SK-N-SH treated with all-trans-retinoic acid at 6 μM for 48 hours (cell line): ENCODE measurements around the gene ZMIZ1.

ENCODE experiments used
- ARNTL ChIP-seq: fragments of 450-650 bp; formaldehyde crosslinking; IDR thresholded peaks from 2 replicates; pipeline ENCODE4 v1.5.0; 2020; ENCODE audit warnings: low read depth, mild to moderate bottlenecking, moderate library complexity, borderline replicate concordance
- BACH2 ChIP-seq: fragments of 250-450 bp; sonication (Bioruptor Pico); IDR thresholded peaks from 2 replicates; pipeline ENCODE4 v1.9.0; 2021; ENCODE audit warnings: mild to moderate bottlenecking, borderline replicate concordance
- CSDC2 ChIP-seq: fragments of 250-450 bp; sonication (Bioruptor Pico); IDR thresholded peaks from 2 replicates; pipeline ENCODE4 v1.5.0; 2020; ENCODE audit warnings: mild to moderate bottlenecking, moderate library complexity
- ISL1 ChIP-seq: fragments of 250-450 bp; sonication (Bioruptor Pico); IDR thresholded peaks from 2 replicates; pipeline ENCODE4 v2.1.2; 2022; ENCODE audit warnings: mild to moderate bottlenecking, moderate library complexity
- OSR1 ChIP-seq: fragments of 250-450 bp; sonication (Bioruptor Pico); IDR thresholded peaks from 2 replicates; pipeline ENCODE4 v1.8.0; 2022; ENCODE audit warnings: moderate library complexity, mild to moderate bottlenecking, inconsistent platforms
- POU6F1 ChIP-seq: fragments of 250-450 bp; sonication (Bioruptor Pico); IDR thresholded peaks from 2 replicates; pipeline ENCODE4 v1.8.0; 2021; ENCODE audit warnings: low read depth, mild to moderate bottlenecking, moderate library complexity, borderline replicate concordance
- RARB ChIP-seq: fragments of 250-450 bp; sonication (Bioruptor Pico); IDR thresholded peaks from 2 replicates; pipeline ENCODE4 v1.8.0; 2021; ENCODE audit warnings: mild to moderate bottlenecking, moderate library complexity
- SNAI2 ChIP-seq: fragments of 250-450 bp; sonication (Bioruptor Pico); IDR thresholded peaks from 2 replicates; pipeline ENCODE4 v1.5.0; 2020; ENCODE audit warnings: mild to moderate bottlenecking, moderate library complexity
- TSHZ2 ChIP-seq: fragments of 250-450 bp; sonication (Bioruptor Pico); IDR thresholded peaks from 2 replicates; pipeline ENCODE4 v1.5.0; 2020; ENCODE audit warnings: mild to moderate bottlenecking, moderate library complexity
- ZFP3 ChIP-seq: fragments of 250-450 bp; sonication (Bioruptor Pico); IDR thresholded peaks from 2 replicates; pipeline ENCODE4 v1.5.0; 2020; ENCODE audit warnings: mild to moderate bottlenecking, moderate library complexity
- ZNF565 ChIP-seq: fragments of 450-650 bp; formaldehyde crosslinking; conservative IDR thresholded peaks from 2 replicates; pipeline ENCODE4 v1.5.0; 2020; ENCODE audit warnings: low read depth, mild to moderate bottlenecking, moderate library complexity
- ZNF8 ChIP-seq: fragments of 450-650 bp; formaldehyde crosslinking; IDR thresholded peaks from 2 replicates; pipeline ENCODE4 v1.5.0; 2020; ENCODE audit warnings: mild to moderate bottlenecking, moderate library complexity
- TF ChIP-seq, protein P1 (sequence below): fragments of 250-450 bp; sonication (Bioruptor Pico); IDR thresholded peaks from 2 replicates; pipeline ENCODE4 v1.8.0; 2020; ENCODE audit warnings: mild to moderate bottlenecking, moderate library complexity, borderline replicate concordance
- TF ChIP-seq, protein P2 (sequence below): fragments of 250-450 bp; sonication (Bioruptor Pico); IDR thresholded peaks from 2 replicates; pipeline ENCODE4 v1.5.1; 2020; ENCODE audit warnings: low read depth, mild to moderate bottlenecking, moderate library complexity

DNA sequence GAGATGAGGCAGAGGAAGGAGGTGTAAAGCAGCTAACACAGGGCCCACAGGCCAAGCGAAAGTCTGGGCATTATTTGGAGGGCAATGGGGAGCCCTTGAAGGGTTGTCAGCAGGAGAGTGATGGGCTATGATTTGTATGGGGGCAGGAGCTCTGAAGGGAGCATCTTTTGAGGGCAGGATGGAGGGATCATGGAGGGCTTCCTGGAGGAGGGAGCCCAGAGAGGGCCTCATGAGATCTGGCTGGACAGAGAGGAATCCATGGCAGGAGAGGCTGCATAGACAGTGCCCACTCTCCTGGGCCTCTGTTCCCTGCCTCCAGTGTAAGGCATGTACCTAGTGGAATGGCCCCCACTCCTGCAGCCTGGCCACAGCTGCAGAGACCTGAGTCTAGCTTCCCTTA, 141.9 kb downstream of the ZMIZ1 start:
- TF ChIP-seq BACH2 (no peak), ISL1 (CRISPR knock-in tag) (no peak), TSHZ2 (CRISPR knock-in tag) (no peak), CSDC2 (CRISPR knock-in tag) (no peak), ZNF565 (CRISPR knock-in tag) (no peak), POU6F1 (CRISPR knock-in tag) (no peak), ARNTL (CRISPR knock-in tag) (no peak), ZFP3 (no peak), SNAI2 (no peak), RARB (no peak), ZNF8 (CRISPR knock-in tag) (no peak), OSR1 (CRISPR knock-in tag) (no peak)
- TF ChIP-seq, protein P1, sequence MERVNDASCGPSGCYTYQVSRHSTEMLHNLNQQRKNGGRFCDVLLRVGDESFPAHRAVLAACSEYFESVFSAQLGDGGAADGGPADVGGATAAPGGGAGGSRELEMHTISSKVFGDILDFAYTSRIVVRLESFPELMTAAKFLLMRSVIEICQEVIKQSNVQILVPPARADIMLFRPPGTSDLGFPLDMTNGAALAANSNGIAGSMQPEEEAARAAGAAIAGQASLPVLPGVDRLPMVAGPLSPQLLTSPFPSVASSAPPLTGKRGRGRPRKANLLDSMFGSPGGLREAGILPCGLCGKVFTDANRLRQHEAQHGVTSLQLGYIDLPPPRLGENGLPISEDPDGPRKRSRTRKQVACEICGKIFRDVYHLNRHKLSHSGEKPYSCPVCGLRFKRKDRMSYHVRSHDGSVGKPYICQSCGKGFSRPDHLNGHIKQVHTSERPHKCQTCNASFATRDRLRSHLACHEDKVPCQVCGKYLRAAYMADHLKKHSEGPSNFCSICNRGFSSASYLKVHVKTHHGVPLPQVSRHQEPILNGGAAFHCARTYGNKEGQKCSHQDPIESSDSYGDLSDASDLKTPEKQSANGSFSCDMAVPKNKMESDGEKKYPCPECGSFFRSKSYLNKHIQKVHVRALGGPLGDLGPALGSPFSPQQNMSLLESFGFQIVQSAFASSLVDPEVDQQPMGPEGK (CRISPR knock-in tag): no peak
- TF ChIP-seq, protein P2, sequence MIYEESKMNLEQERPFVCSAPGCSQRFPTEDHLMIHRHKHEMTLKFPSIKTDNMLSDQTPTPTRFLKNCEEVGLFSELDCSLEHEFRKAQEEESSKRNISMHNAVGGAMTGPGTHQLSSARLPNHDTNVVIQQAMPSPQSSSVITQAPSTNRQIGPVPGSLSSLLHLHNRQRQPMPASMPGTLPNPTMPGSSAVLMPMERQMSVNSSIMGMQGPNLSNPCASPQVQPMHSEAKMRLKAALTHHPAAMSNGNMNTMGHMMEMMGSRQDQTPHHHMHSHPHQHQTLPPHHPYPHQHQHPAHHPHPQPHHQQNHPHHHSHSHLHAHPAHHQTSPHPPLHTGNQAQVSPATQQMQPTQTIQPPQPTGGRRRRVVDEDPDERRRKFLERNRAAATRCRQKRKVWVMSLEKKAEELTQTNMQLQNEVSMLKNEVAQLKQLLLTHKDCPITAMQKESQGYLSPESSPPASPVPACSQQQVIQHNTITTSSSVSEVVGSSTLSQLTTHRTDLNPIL: no peak
